HG02642 (cell line): ENCODE data around the gene SLC6A6.

Source experiments
- ATAC-seq: cut with Tn5 transposase; IDR thresholded peaks from one replicate; pipeline ENCODE4 v1.9.1; 2021; ENCODE audit warnings: mild to moderate bottlenecking; ENCODE audit not compliant: unreplicated experiment, poor library complexity

Gene SLC6A6

DNA sequence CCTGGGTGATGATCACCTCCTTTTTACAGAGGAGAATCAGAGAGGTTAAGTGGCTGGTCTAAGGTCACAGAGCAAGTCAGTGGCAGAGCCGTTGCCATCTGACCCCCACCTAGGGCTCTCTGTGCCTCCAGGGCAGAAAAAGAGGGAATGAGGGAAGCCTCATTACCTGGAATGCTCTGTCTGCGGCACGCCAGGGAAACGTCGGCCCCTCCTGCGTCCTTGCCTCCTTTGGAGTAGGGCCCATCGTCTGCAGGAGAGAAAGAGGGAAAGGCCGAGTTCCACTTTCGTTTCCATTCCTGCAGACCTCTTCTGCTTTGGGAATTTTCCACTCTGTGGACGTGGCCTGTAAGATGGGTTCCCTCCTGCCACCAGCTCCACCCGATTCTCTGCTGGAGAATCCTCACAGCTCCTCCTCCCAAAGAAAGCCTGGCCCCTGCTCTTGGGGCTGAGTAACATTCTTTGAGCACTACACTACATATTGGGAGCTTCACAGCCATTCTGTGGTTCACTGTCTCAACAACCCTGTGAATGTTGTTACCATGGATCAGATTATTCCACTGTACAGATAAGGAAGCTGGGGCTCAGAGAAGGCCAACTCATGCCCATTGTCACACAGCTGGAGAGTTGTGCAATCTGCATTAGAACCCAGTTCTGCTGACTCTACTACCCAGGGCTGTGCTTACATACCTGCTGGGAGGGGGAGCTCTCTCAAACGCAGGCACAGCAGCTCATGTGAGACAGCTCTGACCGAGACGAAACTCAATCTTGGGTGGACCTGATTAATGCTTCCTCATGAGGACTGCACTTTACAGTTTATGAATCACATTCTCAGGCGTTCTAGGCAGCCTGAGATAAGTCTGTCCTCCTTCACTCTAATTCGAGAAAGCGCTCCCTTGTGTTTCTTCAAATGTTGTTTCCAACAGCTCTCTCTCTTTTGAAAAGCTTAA is 123.6 kb downstream of the SLC6A6 start:
- ATAC-seq = no peak

DNA sequence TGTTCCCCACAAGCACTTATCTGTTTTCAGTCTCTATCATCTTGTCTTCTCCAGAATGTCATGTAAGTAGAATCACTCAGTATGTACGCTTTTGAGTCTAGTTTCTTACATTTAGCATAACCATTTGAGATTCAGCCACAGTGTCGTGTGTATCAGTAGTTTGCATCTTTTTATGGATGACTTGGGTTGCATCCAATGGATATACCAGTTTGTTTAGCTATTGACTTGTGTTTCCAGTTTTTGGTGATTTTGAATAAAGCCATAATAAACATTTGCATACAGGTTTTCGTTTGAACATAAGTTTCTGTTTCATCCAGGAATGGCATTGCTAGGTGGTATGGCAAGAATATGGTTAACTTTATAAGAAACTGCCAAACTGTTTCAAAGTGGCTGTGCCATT is 125.7 kb downstream of the SLC6A6 start:
- no peak for ATAC-seq

DNA sequence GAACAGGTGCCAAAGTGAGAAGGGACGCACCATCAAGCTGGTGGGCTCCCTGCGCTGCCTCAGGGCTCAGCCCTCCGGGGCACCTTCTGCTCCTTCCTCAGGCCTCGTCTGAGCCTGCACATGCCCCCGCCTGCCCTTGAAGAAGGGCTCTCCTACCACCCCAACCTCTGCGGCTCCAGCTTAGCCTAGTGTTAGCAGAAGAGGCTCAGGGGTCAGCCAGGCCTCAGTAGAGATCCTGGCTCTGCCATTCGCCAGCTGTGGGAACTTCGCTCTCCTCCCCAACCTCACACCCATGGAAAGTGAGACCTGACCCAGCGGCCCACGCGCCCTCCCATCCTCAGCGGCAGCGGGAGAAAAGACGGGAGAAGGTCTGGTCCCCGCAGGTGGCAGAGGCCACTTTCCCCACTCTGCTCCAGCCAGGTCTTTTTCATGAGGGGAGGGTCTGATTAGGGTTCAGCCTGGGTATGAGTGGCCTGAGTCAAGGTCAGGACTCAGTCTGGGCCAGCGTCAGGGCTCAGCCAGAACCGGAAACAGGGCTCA is 129.5 kb downstream of the SLC6A6 start:
- no peak for ATAC-seq

DNA sequence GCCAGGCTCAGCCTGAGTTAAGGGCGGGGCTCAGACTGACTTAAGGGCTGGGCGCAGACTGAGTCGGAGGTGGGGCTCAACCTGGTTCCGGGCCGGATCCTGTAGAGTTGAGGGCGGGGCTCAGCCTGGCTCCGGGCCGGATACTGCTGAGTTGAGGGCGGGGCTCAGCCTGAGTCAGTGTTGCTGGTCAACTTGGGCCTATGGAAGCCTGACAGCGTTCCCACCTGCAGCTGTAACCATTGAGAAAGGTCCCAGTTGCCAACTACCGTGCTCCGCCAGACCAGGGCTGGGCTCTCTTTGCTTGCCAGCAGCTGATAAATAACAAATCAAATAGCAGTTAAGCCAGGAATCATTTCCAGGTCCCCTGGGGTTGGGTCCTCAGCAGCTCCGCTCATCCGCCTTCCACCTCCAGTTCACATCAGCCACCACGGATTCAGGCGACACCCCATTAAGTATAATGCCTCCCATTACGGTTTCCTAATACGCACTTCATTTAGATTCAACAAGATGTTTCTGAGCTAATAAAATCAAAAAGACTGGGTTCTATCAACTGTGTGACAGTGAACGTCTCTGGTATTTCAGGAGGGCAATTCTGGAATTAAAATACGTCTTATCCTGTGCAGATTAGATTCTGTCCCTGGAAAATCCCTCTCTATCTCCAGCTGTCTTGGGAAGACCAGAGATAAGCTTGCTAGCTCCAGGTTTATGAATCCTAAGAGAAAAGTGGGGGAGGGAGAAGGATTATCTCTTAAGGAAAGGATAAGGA is 130.5 kb downstream of the SLC6A6 start:
- ATAC-seq = no peak

DNA sequence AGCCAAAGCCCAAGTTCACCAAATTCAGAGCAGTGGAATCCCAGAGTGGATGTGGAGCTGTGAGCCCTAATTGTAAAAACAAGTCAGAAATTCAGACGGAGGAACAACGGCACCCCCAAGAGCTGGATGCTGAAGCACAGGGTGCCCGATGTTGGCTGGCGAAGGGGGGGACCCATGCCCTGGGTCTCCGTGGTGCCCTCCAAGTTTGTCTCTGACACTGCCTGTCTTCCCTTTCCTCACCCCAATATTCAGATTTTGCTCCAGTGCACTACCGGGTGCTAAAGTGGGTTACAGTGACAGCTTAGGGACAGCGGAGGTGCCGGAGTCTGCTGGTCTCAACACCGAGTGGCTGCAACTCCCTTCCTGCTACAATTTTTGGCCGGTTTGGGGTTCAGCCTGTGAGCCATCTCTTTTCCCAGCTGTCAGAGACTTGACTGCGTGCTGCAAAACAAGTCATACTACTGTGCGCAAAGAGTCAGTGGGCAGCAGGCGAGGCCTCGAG is 131.1 kb downstream of the SLC6A6 start:
- ATAC-seq = no peak

DNA sequence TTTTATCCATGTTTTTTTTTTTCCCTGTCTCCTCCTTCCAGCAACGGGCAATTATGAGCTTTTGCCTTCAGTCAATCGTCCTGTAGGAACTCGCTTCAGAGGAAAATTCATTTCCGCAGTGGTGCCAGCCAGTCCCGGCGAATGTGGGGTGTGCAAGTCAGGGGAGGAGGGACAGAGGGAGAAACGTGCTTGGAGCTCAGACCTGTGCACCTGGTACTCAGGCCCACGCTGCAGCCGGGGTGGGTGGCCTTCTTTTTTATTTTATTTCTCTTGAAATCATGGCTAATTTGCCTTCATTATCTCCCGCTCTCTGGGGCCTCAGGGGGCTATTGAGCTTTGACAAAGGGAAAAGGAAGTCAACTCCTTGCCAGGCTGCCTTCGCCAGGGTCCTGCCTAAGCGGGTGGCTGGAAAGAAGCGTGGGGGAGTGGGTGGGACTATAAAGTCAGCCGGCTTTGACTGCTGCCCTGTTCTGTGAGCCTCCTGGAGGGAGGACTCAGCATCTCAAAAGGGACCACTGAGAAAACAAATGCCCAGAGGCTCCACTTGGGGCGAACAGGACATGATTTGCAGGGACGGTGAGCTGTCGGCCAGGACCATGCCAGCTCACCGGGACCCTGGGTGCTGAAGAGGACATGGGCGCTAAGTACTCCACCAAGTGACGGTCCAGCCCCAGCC is 132.2 kb downstream of the SLC6A6 start:
- ATAC-seq = no peak

DNA sequence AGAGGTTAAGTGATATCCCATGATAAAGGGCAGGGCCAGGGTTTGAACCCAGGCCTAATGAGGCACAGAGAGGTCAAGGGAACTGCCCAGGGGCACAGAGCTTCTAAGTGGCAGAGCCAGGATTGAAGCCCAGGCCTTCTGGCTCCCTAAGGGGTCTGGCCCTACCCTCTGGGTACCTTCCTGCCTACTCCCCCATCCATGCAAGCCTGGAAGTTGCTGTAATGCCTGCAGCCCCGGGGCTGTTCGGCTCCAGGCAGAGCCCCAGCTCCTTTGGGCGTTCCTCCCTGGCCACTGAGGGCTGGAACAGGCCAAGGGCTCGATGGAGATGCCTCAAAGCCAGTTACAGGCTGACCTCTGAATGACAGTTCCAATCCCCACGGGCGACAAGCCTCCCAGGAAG is 133.2 kb downstream of the SLC6A6 start:
- no peak for ATAC-seq

DNA sequence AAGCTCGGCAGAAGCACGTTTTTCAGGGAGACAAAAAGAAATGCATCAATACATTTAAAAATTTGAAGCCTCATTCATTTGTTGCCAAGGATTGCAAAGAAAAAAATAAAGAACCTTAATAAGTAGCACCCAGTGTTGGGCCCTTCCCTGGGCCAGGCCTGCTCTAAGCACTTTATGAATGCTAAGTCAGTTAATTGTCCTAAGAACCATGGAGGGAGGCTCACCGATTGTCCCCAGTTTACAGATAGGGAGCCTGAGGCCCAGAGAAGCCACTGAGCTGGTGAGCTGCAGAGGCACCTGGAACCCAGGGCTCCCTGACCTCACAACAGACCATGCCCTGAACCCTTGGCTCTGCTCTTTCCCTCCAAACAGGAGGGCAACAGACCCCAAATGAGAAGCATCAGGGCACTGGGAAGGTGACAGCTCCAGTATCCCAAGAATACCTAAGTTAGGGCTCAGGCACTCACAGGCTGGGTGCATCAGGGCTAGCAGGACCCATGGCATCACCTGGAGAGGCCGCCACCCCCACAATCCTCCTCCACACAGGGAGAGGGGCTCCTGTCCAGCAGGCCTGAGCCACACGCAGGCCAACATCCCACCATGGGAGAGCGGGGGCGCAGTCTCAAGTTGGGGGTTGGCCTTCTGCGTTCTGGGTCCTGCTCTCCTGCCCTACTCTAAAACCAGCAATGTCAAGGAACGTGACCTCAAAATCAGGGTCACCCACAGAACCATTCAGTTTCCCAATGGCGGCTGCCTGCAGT is 133.8 kb downstream of the SLC6A6 start:
- ATAC-seq = no peak

DNA sequence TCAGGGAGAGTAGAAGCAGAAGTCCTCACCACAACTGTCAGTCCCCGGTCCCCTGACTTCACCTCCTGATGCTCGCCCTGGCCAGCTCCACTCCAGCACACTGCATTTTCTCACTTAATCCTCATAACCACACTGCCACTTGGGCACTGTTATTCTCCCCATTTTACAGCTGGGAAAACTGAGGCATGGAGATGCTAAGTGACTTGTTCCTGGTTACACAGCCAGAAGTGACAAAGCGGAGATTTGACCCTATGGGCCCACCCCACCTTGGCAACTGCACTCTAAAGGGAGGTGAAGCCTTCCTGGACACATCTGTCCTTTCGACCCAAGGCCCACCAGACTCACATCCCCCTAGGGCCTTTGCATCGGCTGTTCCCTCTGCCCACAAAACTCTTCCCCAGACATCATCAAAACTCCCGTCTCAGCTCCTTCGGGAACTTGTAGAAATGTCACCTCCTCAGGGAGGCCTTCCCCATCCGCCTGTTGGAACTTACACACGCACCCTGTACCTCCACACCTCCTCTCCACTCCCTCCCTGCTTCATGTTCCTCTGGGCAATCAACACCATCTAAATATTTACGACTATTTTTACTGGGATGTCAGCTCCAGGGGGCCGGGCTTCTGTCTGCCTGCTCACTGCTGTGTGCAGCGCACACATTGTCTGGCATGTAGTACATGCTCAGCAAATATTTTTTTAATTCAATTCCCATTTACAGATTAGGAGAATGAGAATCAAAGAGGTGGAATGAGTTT is 134.6 kb downstream of the SLC6A6 start:
- ATAC-seq = no peak

DNA sequence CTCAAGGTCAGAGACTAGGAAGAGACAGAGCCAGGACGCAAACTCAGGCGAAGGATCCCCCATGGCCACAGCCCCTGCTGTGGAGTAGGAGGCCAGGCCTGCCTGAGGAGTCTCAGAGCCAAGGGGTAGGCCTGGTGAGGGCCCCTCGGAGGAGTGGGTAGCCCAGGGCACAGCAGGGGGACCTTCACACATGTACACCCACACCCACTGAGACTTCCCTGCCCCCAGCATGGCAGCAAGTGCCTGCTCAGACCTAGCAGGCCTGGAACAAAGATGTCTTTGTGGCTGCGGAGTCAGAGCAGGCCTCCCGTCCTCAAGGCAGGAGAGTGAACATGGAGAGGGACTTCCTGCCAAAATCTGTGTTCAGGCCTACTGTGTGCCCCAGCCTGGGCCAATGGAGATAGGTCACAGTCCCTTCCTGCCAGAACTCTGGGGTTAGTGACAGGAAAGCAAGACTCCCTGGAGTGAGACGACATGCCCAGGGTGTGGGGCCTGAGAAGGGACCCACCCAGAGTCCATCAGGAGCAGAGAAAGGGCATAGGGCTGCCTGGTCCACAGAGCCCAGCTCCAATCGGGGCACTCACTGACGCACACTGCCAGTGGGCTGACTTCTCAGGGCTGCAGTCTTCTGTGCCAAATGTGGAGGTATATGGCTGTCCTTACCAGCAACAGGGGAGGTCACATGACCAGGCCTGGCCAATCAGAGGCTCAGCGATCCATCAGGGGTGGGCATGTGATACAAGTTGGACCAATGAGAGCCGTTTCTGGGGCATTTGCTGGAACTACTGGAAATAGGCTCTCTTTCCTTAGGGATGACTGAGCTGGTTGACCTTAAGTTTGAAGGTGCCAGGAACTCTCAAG is 135.4 kb downstream of the SLC6A6 start:
- ATAC-seq = no peak

DNA sequence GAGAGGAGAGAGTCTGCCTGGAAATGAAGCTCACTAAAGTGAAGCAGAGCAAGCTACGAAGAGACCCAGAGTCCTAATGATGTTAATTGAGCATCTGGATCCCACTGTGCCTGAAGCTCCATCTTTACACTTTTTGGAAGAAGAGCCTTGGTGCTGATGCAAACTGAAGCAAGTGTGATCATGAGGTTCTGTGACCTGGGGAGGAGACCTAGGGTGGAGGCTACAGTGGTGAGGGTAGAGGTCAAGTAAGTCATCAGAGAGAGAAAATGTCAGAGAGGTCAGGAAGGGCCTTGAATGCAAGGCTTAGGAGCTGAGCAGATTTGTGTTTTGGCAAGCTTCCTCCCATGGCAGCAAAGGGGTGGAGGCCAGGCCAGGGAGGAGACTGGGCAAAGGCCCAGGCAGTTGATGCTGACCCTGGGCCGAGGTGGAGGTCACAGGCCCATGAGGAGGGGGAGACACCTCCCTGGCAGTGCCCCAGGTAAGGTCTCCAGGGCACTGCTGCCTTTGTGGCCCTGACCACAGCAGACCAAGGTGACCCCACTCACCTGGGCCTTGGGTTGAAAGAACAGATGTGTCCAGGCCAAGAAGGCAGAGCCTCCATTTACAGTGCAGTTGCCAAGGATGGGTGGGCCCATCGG is 136.2 kb downstream of the SLC6A6 start:
- no peak for ATAC-seq
